K562 (cell line): ENCODE results near the gene LDLRAD3. TPM values are rescaled to one million over a fixed set of nuclear protein-coding genes. Genes with fewer than 3 reads are reported as not detected.

Experiments used
- ATAC-seq: fragments of 200-7000 bp; cut with Tn5 transposase; 3 replicates; pipeline ENCODE4 v1.9.1; 2020; ENCODE audit warnings: moderate library complexity
- BruUV-seq: library from RNA; stranded (reverse); fragments of 400-500 nt; replicated peaks from 2 replicates; lab custom pipeline; 2021; lab: Mats Ljungman, UMichigan
- CTCF ChIA-PET: fragments of 300-600 bp; formaldehyde crosslinking; extraction: SDS; loops from one replicate; lab custom pipeline; 2021; ENCODE audit warnings: low intra/inter-chr PET ratio; lab: Yijun Ruan, JAX
- POLR2A ChIA-PET: fragments of 300-600, 350-650 bp; sonication (Branson Sonifier 250); formaldehyde crosslinking; extraction: SDS; loops from one replicate; lab custom pipeline; 2021; ENCODE audit warnings: antibody characterized with exemption, inconsistent platforms; lab: Yijun Ruan, JAX
- DNase-seq, 4 experiments: peaks; one replicate each; pipeline versions ENCODE4 v3.0.0 to v3.0.0-alpha.2; 2011 to 2018; ENCODE audit warnings: low spot score in 3 of 4, mixed read lengths in 3 of 4; ENCODE audit errors: extremely low read depth in 1 of 4
- FAIRE-seq: peaks from 2 replicates; lab custom pipeline; 2011; peaks lifted over from hg19 to GRCh38; lab: Jason Lieb, UNC
- H2AFZ ChIP-seq: 2 replicates; pipeline ENCODE4 v1.6.0; 2011; ENCODE audit warnings: low read depth, low read length, control low read depth, inconsistent platforms
- H3K27ac ChIP-seq: fragments of 200-600 bp; 3 replicates; pipeline ENCODE4 v1.8.0; 2011; ENCODE audit warnings: low read depth, mild to moderate bottlenecking, control low read depth, inconsistent platforms, low read length, moderate library complexity, mixed read lengths; ENCODE audit errors: extremely low read depth
- H3K27me3 ChIP-seq, 2 experiments: fragments of 300-600 bp in 1 of 2; 2 replicates in 1 of 2; 3 replicates in 1 of 2; pipeline versions ENCODE4 v1.6.0 to v1.8.0; 2011; ENCODE audit warnings: inconsistent platforms in 2 of 2, low read length in 2 of 2, mild to moderate bottlenecking in 1 of 2, mixed read lengths in 1 of 2, moderate library complexity in 1 of 2; ENCODE audit not compliant: control insufficient read depth in 2 of 2, insufficient read depth in 2 of 2
- H3K36me3 ChIP-seq: fragments of 300-600 bp; 3 replicates; pipeline ENCODE4 v1.8.0; 2011; ENCODE audit warnings: mild to moderate bottlenecking, low read length, inconsistent platforms; ENCODE audit not compliant: control insufficient read depth, insufficient read depth
- H3K4me1 ChIP-seq, 2 experiments: fragments of 200-600 bp in 1 of 2; replicated peaks in 1 of 2; 2 replicates in 1 of 2; 3 replicates in 1 of 2; pipeline versions ENCODE4 v1.5.1 to v1.8.0; 2011; ENCODE audit warnings: inconsistent platforms in 2 of 2, low read length in 2 of 2, mild to moderate bottlenecking in 1 of 2, mixed read lengths in 1 of 2, moderate library complexity in 1 of 2; ENCODE audit not compliant: control insufficient read depth in 2 of 2, insufficient read depth in 2 of 2
- H3K4me2 ChIP-seq: 2 replicates; pipeline ENCODE4 v1.6.1; 2011; ENCODE audit warnings: low read length, control low read depth, inconsistent platforms, mixed read lengths; ENCODE audit not compliant: insufficient read depth
- H3K4me3 ChIP-seq: fragments of 200-600 bp; sonication (generic), shearing (Covaris generic); 2 replicates; pipeline ENCODE4 v1.5.1; 2016; ENCODE audit warnings: control low read depth, inconsistent platforms
- H3K79me2 ChIP-seq: fragments of 200-600 bp; 3 replicates; pipeline ENCODE4 v1.8.0; 2011; ENCODE audit warnings: low read length, inconsistent platforms; ENCODE audit not compliant: control insufficient read depth, insufficient read depth
- H3K9ac ChIP-seq, 2 experiments: 2 replicates each; pipeline versions ENCODE4 v1.6.0 to v1.6.1; 2011; ENCODE audit warnings: low read depth in 2 of 2, low read length in 2 of 2, control low read depth in 1 of 2, inconsistent platforms in 1 of 2, mild to moderate bottlenecking in 1 of 2, mixed read lengths in 1 of 2; ENCODE audit not compliant: insufficient read depth in 1 of 2
- H3K9me1 ChIP-seq: one replicate; pipeline ENCODE4 v1.6.0; 2011; ENCODE audit warnings: inconsistent platforms, mild to moderate bottlenecking, low read length, moderate library complexity; ENCODE audit not compliant: control insufficient read depth, insufficient read depth
- H3K9me3 ChIP-seq: replicated peaks from 2 replicates; pipeline ENCODE4 v1.5.1; 2011; ENCODE audit warnings: low read depth, low read length, inconsistent platforms; ENCODE audit not compliant: control insufficient read depth, insufficient read depth
- H4K20me1 ChIP-seq: replicated peaks from 2 replicates; pipeline ENCODE4 v1.6.1; 2011; ENCODE audit warnings: low read length, inconsistent platforms, mixed read lengths; ENCODE audit not compliant: control insufficient read depth, insufficient read depth
- E2F1 ChIP-seq: sonication (generic); formaldehyde crosslinking; IDR thresholded peaks from 2 replicates; pipeline ENCODE4 v1.8.1; 2023; ENCODE audit warnings: mild to moderate bottlenecking, missing genetic modification reagents, moderate library complexity
- FOSL1 ChIP-seq: fragments of 200-800 bp; sonication (Bioruptor generic); conservative IDR thresholded peaks from 2 replicates; pipeline ENCODE4 v1.6.1; 2016; ENCODE audit warnings: missing genetic modification characterization, missing compliant biosample characterization
- KDM5B ChIP-seq: fragments of 200-600 bp; sonication (generic); IDR thresholded peaks from 2 replicates; pipeline ENCODE4 v1.6.1; 2012; ENCODE audit warnings: low read depth, mild to moderate bottlenecking, moderate library complexity, low read length, control low read depth, inconsistent platforms; ENCODE audit not compliant: insufficient replicate concordance
- L3MBTL2 ChIP-seq: fragments of 450-650 bp; IDR thresholded peaks from 2 replicates; pipeline ENCODE4 v1.6.1; 2016; ENCODE audit warnings: mild to moderate bottlenecking, moderate library complexity
- PCBP2 ChIP-seq: fragments of 200-400 bp; formaldehyde crosslinking; IDR thresholded peaks from 2 replicates; pipeline ENCODE4 v1.6.1; 2018; ENCODE audit warnings: low read length, low read depth, mild to moderate bottlenecking, moderate library complexity; ENCODE audit not compliant: poor library complexity, severe bottlenecking
- RBM14 ChIP-seq: fragments of 200-400 bp; formaldehyde crosslinking; IDR thresholded peaks from 2 replicates; pipeline ENCODE4 v1.6.1; 2018; ENCODE audit warnings: low read depth, mild to moderate bottlenecking, low read length, moderate library complexity, borderline replicate concordance; ENCODE audit not compliant: insufficient read depth
- WGBS: fragments of 100-300 bp; shearing (Covaris generic); methylation state at CpG from one replicate; pipeline ENCODE4 v1.1.6; 2016; ENCODE audit warnings: low coverage, mixed read lengths; ENCODE audit not compliant: insufficient coverage; ENCODE audit errors: missing lambda C conversion rate; 5-methylcytosine and 5-hydroxymethylcytosine counted together
- in situ Hi-C: fragments of 300-500 bp; cut with MboI; formaldehyde crosslinking; loops from 4 replicates; pipeline ENCODE4 v1.15.0; 2018; ENCODE audit warnings: inconsistent platforms, mixed read lengths
- intact Hi-C: fragments of 100-400 bp; cut with micrococcal nuclease; formaldehyde crosslinking; loops from 2 replicates; pipeline ENCODE4 v1.14.2; 2022
- polyA plus RNA-seq, 8 experiments: library from polyadenylated mRNA; depleted of rRNA in 4 of 8; stranded (reverse) in 5 of 8; unstranded in 3 of 8; fragments of >200 nt; fragmentation: Nextera tagmentation in 2 of 8; fragmentation: Illumina TruSeq in 1 of 8; extraction: Ambion mirVana in 2 of 8; extraction: Trizol in 1 of 8; gene quantifications; 2 replicates each; pipeline versions ENCODE4 v1.2.1 to v1.2.3, GENCODE V29; 2011 to 2014; ENCODE audit warnings: inconsistent platforms in 1 of 8, missing spikeins in 1 of 8
- total RNA-seq, 7 experiments: library from RNA; depleted of rRNA in 6 of 7; stranded (reverse); fragments of >200 nt in 6 of 7; fragmentation: Illumina TruSeq in 2 of 7; extraction: Trizol in 2 of 7; gene quantifications; 2 replicates each; pipeline versions ENCODE4 v1.2.1 to v1.2.3, GENCODE V29; 2011 to 2021; ENCODE audit warnings: low replicate concordance in 1 of 7
- TF ChIP-seq, protein P1 (sequence below): fragments of 250-450 bp; sonication (Bioruptor Pico); IDR thresholded peaks from 2 replicates; pipeline ENCODE4 v1.5.0; 2020; ENCODE audit warnings: mild to moderate bottlenecking

The LDLRAD3 gene
- total and polyA plus RNA-seq, 9 of the 15 experiments (the other 6 are each of a cell fraction or from before 2014, with no cell fraction given): 0.73 to 7.2 (median 3.5) TPM

GRCh38 chr11:35971841-35972422, 28.1 kb downstream of the LDLRAD3 start:
- no peaks in the 10 kb centered on the region for H3K9me3 ChIP-seq
- ChIA-PET POLR2A (interaction anchor here (0.6 to 1.0 kb wide), 2 partner anchors 23 kb away, joined by 3 to 4 read pairs; no protein-coding TSS in a partner anchor), CTCF (no interaction called here)
- no peak overlapping the region for H3K9ac ChIP-seq
- H3K4me2 ChIP-seq: no peak overlapping the region
- TF ChIP-seq, protein P1, sequence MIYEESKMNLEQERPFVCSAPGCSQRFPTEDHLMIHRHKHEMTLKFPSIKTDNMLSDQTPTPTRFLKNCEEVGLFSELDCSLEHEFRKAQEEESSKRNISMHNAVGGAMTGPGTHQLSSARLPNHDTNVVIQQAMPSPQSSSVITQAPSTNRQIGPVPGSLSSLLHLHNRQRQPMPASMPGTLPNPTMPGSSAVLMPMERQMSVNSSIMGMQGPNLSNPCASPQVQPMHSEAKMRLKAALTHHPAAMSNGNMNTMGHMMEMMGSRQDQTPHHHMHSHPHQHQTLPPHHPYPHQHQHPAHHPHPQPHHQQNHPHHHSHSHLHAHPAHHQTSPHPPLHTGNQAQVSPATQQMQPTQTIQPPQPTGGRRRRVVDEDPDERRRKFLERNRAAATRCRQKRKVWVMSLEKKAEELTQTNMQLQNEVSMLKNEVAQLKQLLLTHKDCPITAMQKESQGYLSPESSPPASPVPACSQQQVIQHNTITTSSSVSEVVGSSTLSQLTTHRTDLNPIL (CRISPR knock-in tag): no peak
- TF ChIP-seq RBM14 (no peak), E2F1 (CRISPR knock-in tag) (no peak), FOSL1 (tag) (no peak), KDM5B (no peak), L3MBTL2 (no peak), PCBP2 (no peak)
- BruUV-seq: no TSS peak
- in situ Hi-C loops (no loop called here), intact Hi-C loops (no loop called here)
- H3K79me2 ChIP-seq: no peaks in the 10 kb centered on the region
- WGBS: 12% methylated on average over 5 of the region's 5 CpGs
- no peaks in the 10 kb centered on the region for H3K4me1 ChIP-seq
- H3K27ac ChIP-seq: no peak overlapping the region
- H3K27me3 ChIP-seq: no peaks in the 10 kb centered on the region
- DNase-seq: no peak
- H3K4me3 ChIP-seq: no peak overlapping the region
- no peaks in the 10 kb centered on the region for H3K9me1 ChIP-seq
- ATAC-seq: no peak
- no peaks in the 10 kb centered on the region for H3K36me3 ChIP-seq
- H4K20me1 ChIP-seq: no peaks in the 10 kb centered on the region
- H2AFZ ChIP-seq: no peak overlapping the region
- FAIRE-seq: no peak
